Sigmoid colon (tissue), 7 donors: ENCODE data around the gene PARP9. TPM values are rescaled to one million over a fixed set of nuclear protein-coding genes. Genes with fewer than 3 reads are reported as not detected.
"Not testable (repeated sequence)": the region's sequence is repeated elsewhere in the genome, so short reads cannot be mapped to it uniquely, and the experiment has no call there.

Experiments
- DNase-seq: peaks from one replicate; pipeline ENCODE4 v3.0.0-alpha.2; 2019
- H3K27ac ChIP-seq, 4 donors: fragments of 200-600 bp; sonication (generic); one replicate each; pipeline ENCODE4 v1.5.1; 2016 to 2019; ENCODE audit warnings: mild to moderate bottlenecking in 1 of 4
- H3K27me3 ChIP-seq, 3 donors: fragments of 200-600 bp; sonication (generic); one replicate each; pipeline ENCODE4 v1.5.1; 2019; ENCODE audit warnings: mild to moderate bottlenecking in 1 of 3
- H3K36me3 ChIP-seq, 4 donors: fragments of 200-600 bp; sonication (generic); one replicate each; pipeline ENCODE4 v1.5.1; 2016 to 2019
- H3K4me1 ChIP-seq, 4 donors: fragments of 200-600 bp; sonication (generic); one replicate each; pipeline ENCODE4 v1.5.1; 2017 to 2019
- H3K4me3 ChIP-seq, 4 donors: fragments of 200-600 bp; sonication (generic); one replicate each; pipeline ENCODE4 v1.5.1; 2017 to 2019; ENCODE audit warnings: mild to moderate bottlenecking in 2 of 4, moderate library complexity in 1 of 4
- H3K9me3 ChIP-seq, 4 donors: fragments of 200-600 bp in 3 of 4; sonication (generic) in 3 of 4; one replicate each; pipeline versions ENCODE4 v1.5.1 to v1.6.1; 2013 to 2019
- EP300 ChIP-seq, 4 donors: sonication (generic); formaldehyde crosslinking; IDR thresholded peaks; one replicate each; pipeline ENCODE4 v1.6.1; 2017; ENCODE audit warnings: antibody characterized with exemption in 4 of 4
- POLR2A ChIP-seq, 2 donors: fragments of 450-650 bp; IDR thresholded peaks; one replicate each; pipeline ENCODE4 v1.6.1; 2016; ENCODE audit warnings: antibody characterized with exemption in 2 of 2, mild to moderate bottlenecking in 2 of 2, moderate library complexity in 2 of 2
- POLR2AphosphoS5 ChIP-seq, 4 donors: sonication (generic); formaldehyde crosslinking; IDR thresholded peaks; one replicate each; pipeline ENCODE4 v1.6.1; 2017; ENCODE audit warnings: antibody characterized with exemption in 4 of 4
- WGBS, 2 donors: extraction: QIAGEN DNeasy Blood & Tissue Kit; methylation state at CpG; one replicate each; pipeline ENCODE4 v1.1.7; 2013; 5-methylcytosine and 5-hydroxymethylcytosine counted together
- intact Hi-C: fragments of 100-400 bp; cut with DNase I; formaldehyde crosslinking; loops from one replicate; pipeline ENCODE4 v1.15.1; 2023
- polyA plus RNA-seq, 3 donors: library from polyadenylated mRNA; stranded (reverse); fragments of 200-250 nt; gene quantifications; one replicate each; pipeline ENCODE4 v1.2.3, GENCODE V29; 2013
- total RNA-seq, 4 donors: library from RNA; depleted of rRNA; stranded (reverse); fragments of >200 nt; gene quantifications; one replicate each; pipeline ENCODE4 v1.1.0, GENCODE V29; 2016
- TF ChIP-seq, protein P1 (sequence below), 4 experiments: fragments of 450-650 bp in 3 of 4; fragments of 200-600 bp in 1 of 4; IDR thresholded peaks; one replicate each; pipeline ENCODE4 v1.5.1; 2016 to 2019; ENCODE audit warnings: antibody characterized with exemption in 4 of 4, mild to moderate bottlenecking in 3 of 4, moderate library complexity in 2 of 4
- donor health status: healthy with polysubstance abuse.
- donor health status: Bipolar disorder and iron deficiency.
- donor health status: healthy.

PARP9 gene
- total and polyA plus RNA-seq, 7 donors: 20.4 to 48.4 (median 29.6) TPM

DNA sequence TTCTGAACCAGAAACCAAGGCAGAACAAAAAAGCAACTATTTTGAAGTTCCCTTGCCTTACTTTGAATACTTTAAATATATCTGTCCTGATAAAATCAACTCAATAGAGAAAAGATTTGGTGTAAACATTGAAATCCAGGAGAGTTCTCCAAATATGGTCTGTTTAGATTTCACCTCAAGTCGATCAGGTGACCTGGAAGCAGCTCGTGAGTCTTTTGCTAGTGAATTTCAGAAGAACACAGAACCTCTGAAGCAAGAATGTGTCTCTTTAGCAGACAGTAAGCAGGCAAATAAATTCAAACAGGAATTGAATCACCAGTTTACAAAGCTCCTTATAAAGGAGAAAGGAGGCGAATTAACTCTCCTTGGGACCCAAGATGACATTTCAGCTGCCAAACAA is 4.7 kb upstream of the PARP9 start:
- no peaks in the 10 kb centered on the region for H3K27me3 ChIP-seq
- DNase-seq: no peak
- 61 to 83% methylated on average over 3 of the region's 3 CpGs for WGBS, 2 donors
- peak overlapping the region; percentile 62 to 93 (median 80) for H3K27ac ChIP-seq
- no peak overlapping the region for H3K4me3 ChIP-seq
- H3K36me3 ChIP-seq: peaks cover 0 to 66% (median 16%) of the 10 kb centered on the region in 4 donors
- H3K4me1 ChIP-seq: peaks cover 0 to 52% (median 27%) of the 10 kb centered on the region in 4 donors
- no peaks in the 10 kb centered on the region for H3K9me3 ChIP-seq
- intact Hi-C loops: loop anchor here (10.0 kb wide), 1 partner anchor 226 kb away; the partner anchor contains the start of genes HSPBAP1 and SLC49A4
- TF ChIP-seq POLR2AphosphoS5 (IDR thresholded peaks at IDR 0.05) (peak in 3 of 4 donors; percentile 66 to 80 (median 76)), POLR2A (IDR thresholded peaks at IDR 0.05) (no peak), EP300 (IDR thresholded peaks at IDR 0.05) (peak in 2 of 4 donors; percentile 61 to 91)
- TF ChIP-seq, protein P1, sequence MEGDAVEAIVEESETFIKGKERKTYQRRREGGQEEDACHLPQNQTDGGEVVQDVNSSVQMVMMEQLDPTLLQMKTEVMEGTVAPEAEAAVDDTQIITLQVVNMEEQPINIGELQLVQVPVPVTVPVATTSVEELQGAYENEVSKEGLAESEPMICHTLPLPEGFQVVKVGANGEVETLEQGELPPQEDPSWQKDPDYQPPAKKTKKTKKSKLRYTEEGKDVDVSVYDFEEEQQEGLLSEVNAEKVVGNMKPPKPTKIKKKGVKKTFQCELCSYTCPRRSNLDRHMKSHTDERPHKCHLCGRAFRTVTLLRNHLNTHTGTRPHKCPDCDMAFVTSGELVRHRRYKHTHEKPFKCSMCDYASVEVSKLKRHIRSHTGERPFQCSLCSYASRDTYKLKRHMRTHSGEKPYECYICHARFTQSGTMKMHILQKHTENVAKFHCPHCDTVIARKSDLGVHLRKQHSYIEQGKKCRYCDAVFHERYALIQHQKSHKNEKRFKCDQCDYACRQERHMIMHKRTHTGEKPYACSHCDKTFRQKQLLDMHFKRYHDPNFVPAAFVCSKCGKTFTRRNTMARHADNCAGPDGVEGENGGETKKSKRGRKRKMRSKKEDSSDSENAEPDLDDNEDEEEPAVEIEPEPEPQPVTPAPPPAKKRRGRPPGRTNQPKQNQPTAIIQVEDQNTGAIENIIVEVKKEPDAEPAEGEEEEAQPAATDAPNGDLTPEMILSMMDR (IDR thresholded peaks at IDR 0.05): no peak

DNA sequence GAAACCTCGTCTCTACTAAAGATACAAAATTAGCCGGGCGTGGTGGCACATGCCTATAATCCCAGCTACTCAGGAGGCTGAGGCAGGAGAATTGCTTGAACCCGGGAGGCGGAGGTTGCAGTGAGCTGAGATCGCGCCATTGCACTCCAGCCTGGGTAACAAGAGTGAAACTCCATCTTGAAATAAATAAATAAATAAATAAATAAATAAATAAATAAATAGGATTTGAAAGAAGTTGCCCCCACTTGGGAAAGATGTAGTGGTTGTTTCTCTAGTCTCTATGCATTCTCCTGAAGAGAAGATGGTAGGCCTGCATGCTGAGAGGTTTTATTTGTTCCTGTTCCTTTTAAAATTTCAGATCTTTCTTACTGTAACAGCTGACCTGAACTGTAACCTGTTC is 4.0 kb upstream of the PARP9 start:
- not testable (repeated sequence) for H3K4me3 ChIP-seq, H3K27me3 ChIP-seq, DNase-seq, H3K9me3 ChIP-seq
- 92 to 95% methylated on average over 7 of the region's 7 CpGs for WGBS, 2 donors
- intact Hi-C loops: loop anchor here (10.0 kb wide), 1 partner anchor 227 kb away; the partner anchor contains the start of genes HSPBAP1 and SLC49A4
- Histone ChIP-seq H3K27ac (peak overlapping the region; percentile 62 to 93 (median 80)), H3K4me1 (peaks cover 0 to 57% (median 31%) of the 10 kb centered on the region in 4 donors), H3K36me3 (peaks cover 0 to 60% (median 16%) of the 10 kb centered on the region in 4 donors)

DNA sequence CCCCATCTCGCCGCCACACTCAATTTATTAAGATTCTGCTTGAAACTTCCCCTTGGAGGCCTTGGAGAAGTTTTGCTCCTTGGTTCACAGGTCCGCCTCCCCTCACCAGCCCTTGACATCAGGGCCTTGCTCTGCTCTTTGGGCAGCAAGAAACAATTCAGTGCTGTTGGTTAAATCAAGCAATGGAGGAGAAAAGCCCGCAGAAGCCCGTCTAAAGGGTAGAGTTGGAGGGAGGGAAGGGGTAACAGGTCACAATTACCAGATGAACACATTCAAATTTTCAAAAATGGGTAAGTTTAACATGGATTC is 429 bp downstream of the PARP9 start:
- DNase-seq: no peak
- H3K9me3 ChIP-seq: no peaks in the 10 kb centered on the region
- H3K4me1 ChIP-seq: peaks cover 0 to 58% (median 39%) of the 10 kb centered on the region in 4 donors
- 15 to 30% methylated on average over 5 of the region's 5 CpGs for WGBS, 2 donors
- TF ChIP-seq, protein P1 (IDR thresholded peaks at IDR 0.05): no peak
- TF ChIP-seq EP300 (IDR thresholded peaks at IDR 0.05): no peak
- TF ChIP-seq POLR2A (IDR thresholded peaks at IDR 0.05): no peak
- TF ChIP-seq POLR2AphosphoS5 (IDR thresholded peaks at IDR 0.05): no peak
- peaks cover 0 to 44% (median 7%) of the 10 kb centered on the region in 4 donors for H3K36me3 ChIP-seq
- H3K4me3 ChIP-seq: peak overlapping the region; percentile 69 to 81 (median 74)
- H3K27me3 ChIP-seq: no peaks in the 10 kb centered on the region
- H3K27ac ChIP-seq: peak overlapping the region; percentile 90 to 95 (median 92)
- intact Hi-C loops: loop anchor here (1.0 to 10.0 kb wide), 4 partner anchors 51 to 231 kb away; partner anchors contain the start of genes HSPBAP1, KPNA1, SLC49A4 and WDR5B

DNA sequence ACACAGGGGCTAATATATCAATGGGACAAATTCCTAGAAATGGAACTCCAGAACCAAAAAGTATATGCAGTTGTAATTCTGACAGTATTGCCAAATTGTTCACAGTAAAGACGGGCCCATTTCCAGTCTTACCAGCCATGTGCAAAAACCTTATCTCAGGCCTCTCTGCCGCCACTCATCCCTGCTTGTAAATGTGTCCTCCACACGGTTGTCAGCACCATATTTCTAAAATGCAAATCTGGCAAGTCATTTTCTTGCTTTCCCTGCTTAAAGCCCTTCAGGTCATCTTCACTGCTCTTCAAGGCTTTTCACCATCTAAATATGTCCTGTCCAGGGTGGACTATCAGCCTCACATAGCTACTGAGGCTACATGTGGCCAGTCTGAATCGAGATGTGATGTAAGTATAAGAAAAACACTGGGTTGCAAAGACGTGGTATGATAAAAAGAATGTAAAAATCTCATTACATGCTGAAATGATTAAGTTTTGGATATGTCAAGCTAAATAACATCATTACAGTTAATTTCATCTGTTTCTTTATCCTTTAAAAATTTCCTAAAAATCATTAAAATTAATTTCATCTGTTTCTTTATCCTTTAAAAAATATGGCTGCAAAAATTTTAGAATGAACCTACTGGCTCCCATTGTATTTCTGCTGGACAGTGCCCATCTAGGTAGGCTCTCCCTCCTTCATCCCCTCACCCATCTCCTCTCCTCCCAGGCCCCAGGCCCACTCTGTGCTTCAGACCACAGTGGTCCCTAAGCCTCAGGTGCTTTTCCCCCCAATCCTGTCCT is 980 bp downstream of the PARP9 start:
- TF ChIP-seq POLR2AphosphoS5 (IDR thresholded peaks at IDR 0.05) (no peak), POLR2A (IDR thresholded peaks at IDR 0.05) (no peak)
- TF ChIP-seq, protein P1 (IDR thresholded peaks at IDR 0.05): no peak
- H3K27me3 ChIP-seq: no peaks in the 10 kb centered on the region
- peak overlapping the region; percentile 90 to 95 (median 92) for H3K27ac ChIP-seq
- H3K9me3 ChIP-seq: no peaks in the 10 kb centered on the region
- intact Hi-C loops: loop anchor here (5.0 to 10.0 kb wide), 3 partner anchors 51 to 232 kb away; partner anchors contain the start of genes HSPBAP1, KPNA1, SLC49A4 and WDR5B
- peaks cover 0 to 53% (median 34%) of the 10 kb centered on the region in 4 donors for H3K4me1 ChIP-seq
- 60% methylated on average over 5 of the region's 5 CpGs for WGBS, 2 donors
- peak overlapping the region; percentile 69 to 81 (median 74) for H3K4me3 ChIP-seq
- H3K36me3 ChIP-seq: peaks cover 3 to 44% (median 12%) of the 10 kb centered on the region in 4 donors
- no peak for DNase-seq

DNA sequence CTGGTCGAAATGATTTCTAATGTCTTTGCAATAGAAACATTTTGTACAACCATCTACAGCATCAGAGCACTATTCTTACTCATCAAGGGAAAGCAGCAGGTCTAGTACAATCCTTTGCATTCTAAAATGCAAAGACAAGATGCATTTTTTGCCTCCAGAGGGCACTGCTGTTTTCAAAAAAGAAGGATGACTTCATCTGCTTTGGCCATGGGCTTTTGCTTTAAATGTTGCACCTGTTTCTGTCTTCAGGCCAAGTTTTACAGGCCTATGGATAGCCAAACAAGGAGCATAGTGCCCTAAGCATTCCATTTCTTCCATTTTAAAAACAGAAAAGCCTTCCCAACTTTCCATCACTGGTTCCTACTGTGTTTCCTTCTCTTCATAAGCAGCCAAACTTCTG is 3.4 kb downstream of the PARP9 start:
- H3K27me3 ChIP-seq: no peaks in the 10 kb centered on the region
- H3K36me3 ChIP-seq: peaks cover 11 to 41% (median 20%) of the 10 kb centered on the region in 4 donors
- intact Hi-C loops: loop anchor here (2.0 to 10.0 kb wide), 4 partner anchors 48 to 234 kb away; partner anchors contain the start of genes HSPBAP1, KPNA1, SLC49A4 and WDR5B
- WGBS, 2 donors: 76 to 80% methylated on average over 1 of the region's 1 CpG
- H3K4me3 ChIP-seq: no peak overlapping the region
- peak overlapping the region in 2 of 4 donors; percentile 36 to 52 for H3K27ac ChIP-seq
- TF ChIP-seq POLR2A (IDR thresholded peaks at IDR 0.05): no peak
- TF ChIP-seq, protein P1 (IDR thresholded peaks at IDR 0.05): peak; percentile 27 to 47 (median 42)
- no peak for DNase-seq
- peaks cover 0 to 47% (median 31%) of the 10 kb centered on the region in 4 donors for H3K4me1 ChIP-seq
- H3K9me3 ChIP-seq: no peaks in the 10 kb centered on the region
